GM18508 (cell line): ENCODE data around the gene TMEM242.

Experiments
- ATAC-seq: cut with Tn5 transposase; IDR thresholded peaks from one replicate; pipeline ENCODE4 v1.9.1; 2021; ENCODE audit warnings: moderate number of reproducible peaks; ENCODE audit not compliant: insufficient read depth, unreplicated experiment

TMEM242 gene

GRCh38 chr6:157258878-157259277 lies 64.4 kb downstream of the TMEM242 start:
- ATAC-seq: no peak

GRCh38 chr6:157255079-157255478 lies 68.2 kb downstream of the TMEM242 start:
- no peak for ATAC-seq

GRCh38 chr6:157254538-157254937 lies 68.8 kb downstream of the TMEM242 start:
- no peak for ATAC-seq

- ATAC-seq: no peak
Observed at GRCh38 chr6:157253699-157254098, 69.6 kb downstream of the TMEM242 start.

- ATAC-seq: no peak
Observed at GRCh38 chr6:157253017-157253416, 70.3 kb downstream of the TMEM242 start.

GRCh38 chr6:157251586-157252247 lies 71.6 kb downstream of the TMEM242 start:
- no peak for ATAC-seq

GRCh38 chr6:157249826-157250225 lies 73.5 kb downstream of the TMEM242 start:
- ATAC-seq: no peak

- no peak for ATAC-seq
Observed at GRCh38 chr6:157248264-157248663, 75.1 kb downstream of the TMEM242 start.

- ATAC-seq: no peak
Observed at GRCh38 chr6:157246771-157247484, 76.4 kb downstream of the TMEM242 start.

- no peak for ATAC-seq
Observed at GRCh38 chr6:157246048-157246630, 77.2 kb downstream of the TMEM242 start.

- ATAC-seq: no peak
Observed at GRCh38 chr6:157245436-157245835, 77.9 kb downstream of the TMEM242 start.

- no peak for ATAC-seq
Observed at GRCh38 chr6:157244780-157245179, 78.5 kb downstream of the TMEM242 start.

GRCh38 chr6:157244175-157244574 lies 79.1 kb downstream of the TMEM242 start:
- no peak for ATAC-seq

GRCh38 chr6:157242791-157243190 lies 80.5 kb downstream of the TMEM242 start:
- no peak for ATAC-seq

- no peak for ATAC-seq
Observed at GRCh38 chr6:157240960-157241311, 82.4 kb downstream of the TMEM242 start.

- ATAC-seq: no peak
Observed at GRCh38 chr6:157240059-157240959, 83.0 kb downstream of the TMEM242 start.

GRCh38 chr6:157239671-157240058 lies 83.7 kb downstream of the TMEM242 start:
- no peak for ATAC-seq
